Measurements from ENCODE around the gene AK2.
"Not testable (repeated sequence)": the region's sequence is repeated elsewhere in the genome, so short reads cannot be mapped to it uniquely, and the experiment has no call there.

AK2 gene

GRCh38 chr1:33065301-33065700 lies 28.6 kb upstream of the AK2 start:
- no peaks in the 10 kb centered on the region for H4K20me1 ChIP-seq (ENCODE audit: insufficient read depth)
- 0 out of 2 replicates have a peak, but pooled peaks cover 4% of the 10 kb centered on the region for H3K27me3 ChIP-seq (ENCODE audit: insufficient read depth, low read depth)
- H3K4me3 ChIP-seq (IDR thresholded peaks at IDR 0.05; ENCODE audit: insufficient read depth, low read depth, low read length), result no peak overlapping the region
- H2AFZ ChIP-seq (ENCODE audit: low read depth), result no peak overlapping the region
- no peaks in the 10 kb centered on the region for H3K36me3 ChIP-seq (ENCODE audit: insufficient read depth)
- H3K4me1 ChIP-seq (ENCODE audit: low read depth, poor library complexity, severe bottlenecking), result no peaks in the 10 kb centered on the region
- H3K79me2 ChIP-seq (ENCODE audit: insufficient read depth, low read depth), result no peaks in the 10 kb centered on the region
- no peak overlapping the region for H3K4me2 ChIP-seq
- no peak overlapping the region for H3K9ac ChIP-seq
- no peak overlapping the region for H3K27ac ChIP-seq
- TF ChIP-seq CTCF (conservative IDR thresholded peaks at IDR 0.05; ENCODE audit: low read depth, low read length), result no peak

GRCh38 chr1:33064284-33064683 lies 27.6 kb upstream of the AK2 start:
- not testable (repeated sequence) for H3K79me2 ChIP-seq (ENCODE audit: insufficient read depth, low read depth); H3K27me3 ChIP-seq (ENCODE audit: insufficient read depth, low read depth); H4K20me1 ChIP-seq (ENCODE audit: insufficient read depth); H3K4me2 ChIP-seq; H3K9ac ChIP-seq; H3K4me1 ChIP-seq (ENCODE audit: low read depth, poor library complexity, severe bottlenecking); H3K27ac ChIP-seq; H2AFZ ChIP-seq (ENCODE audit: low read depth); H3K4me3 ChIP-seq (IDR thresholded peaks at IDR 0.05; ENCODE audit: insufficient read depth, low read depth, low read length); H3K36me3 ChIP-seq (ENCODE audit: insufficient read depth)

GRCh38 chr1:33061834-33062233 lies 25.2 kb upstream of the AK2 start:
- Histone ChIP-seq H2AFZ (ENCODE audit: low read depth) (no peak overlapping the region), H3K4me1 (ENCODE audit: low read depth, poor library complexity, severe bottlenecking) (no peaks in the 10 kb centered on the region), H3K4me3 (IDR thresholded peaks at IDR 0.05; ENCODE audit: insufficient read depth, low read depth, low read length) (no peak overlapping the region), H4K20me1 (ENCODE audit: insufficient read depth) (no peaks in the 10 kb centered on the region), H3K4me2 (no peak overlapping the region), H3K79me2 (ENCODE audit: insufficient read depth, low read depth) (no peaks in the 10 kb centered on the region), H3K36me3 (ENCODE audit: insufficient read depth) (no peaks in the 10 kb centered on the region), H3K27me3 (ENCODE audit: insufficient read depth, low read depth) (no peaks in the 10 kb centered on the region), H3K9ac (no peak overlapping the region), H3K27ac (no peak overlapping the region)
- TF ChIP-seq CTCF (conservative IDR thresholded peaks at IDR 0.05; ENCODE audit: low read depth, low read length), result no peak

GRCh38 chr1:33060579-33061083 lies 23.9 kb upstream of the AK2 start:
- H4K20me1 ChIP-seq (ENCODE audit: insufficient read depth), result no peaks in the 10 kb centered on the region
- H3K36me3 ChIP-seq (ENCODE audit: insufficient read depth), result no peaks in the 10 kb centered on the region
- H3K4me2 ChIP-seq, result no peak overlapping the region
- no peaks in the 10 kb centered on the region for H3K27me3 ChIP-seq (ENCODE audit: insufficient read depth, low read depth)
- no peaks in the 10 kb centered on the region for H3K79me2 ChIP-seq (ENCODE audit: insufficient read depth, low read depth)
- TF ChIP-seq CTCF (conservative IDR thresholded peaks at IDR 0.05; ENCODE audit: low read depth, low read length), result no peak
- no peak overlapping the region for H3K9ac ChIP-seq
- H2AFZ ChIP-seq (ENCODE audit: low read depth), result no peak overlapping the region
- H3K27ac ChIP-seq, result no peak overlapping the region
- H3K4me1 ChIP-seq (ENCODE audit: low read depth, poor library complexity, severe bottlenecking), result no peaks in the 10 kb centered on the region
- no peak overlapping the region for H3K4me3 ChIP-seq (IDR thresholded peaks at IDR 0.05; ENCODE audit: insufficient read depth, low read depth, low read length)

- TF ChIP-seq CTCF (conservative IDR thresholded peaks at IDR 0.05; ENCODE audit: low read depth, low read length), result no peak
- no peak overlapping the region for H2AFZ ChIP-seq (ENCODE audit: low read depth)
- no peaks in the 10 kb centered on the region for H3K27me3 ChIP-seq (ENCODE audit: insufficient read depth, low read depth)
- no peak overlapping the region for H3K4me2 ChIP-seq
- no peaks in the 10 kb centered on the region for H3K79me2 ChIP-seq (ENCODE audit: insufficient read depth, low read depth)
- H4K20me1 ChIP-seq (ENCODE audit: insufficient read depth), result no peaks in the 10 kb centered on the region
- H3K36me3 ChIP-seq (ENCODE audit: insufficient read depth), result no peaks in the 10 kb centered on the region
- H3K9ac ChIP-seq, result no peak overlapping the region
- peaks cover 7% of the 10 kb centered on the region for H3K4me1 ChIP-seq (ENCODE audit: low read depth, poor library complexity, severe bottlenecking)
- no peak overlapping the region for H3K27ac ChIP-seq
- no peak overlapping the region for H3K4me3 ChIP-seq (IDR thresholded peaks at IDR 0.05; ENCODE audit: insufficient read depth, low read depth, low read length)
These were observed 20.4 kb upstream of the AK2 start for GRCh38 chr1:33057095-33057494.
